DND-41 (cell line): ENCODE results near the gene PTPN3.

ENCODE experiments used
- CTCF ChIP-seq: IDR thresholded peaks from 2 replicates; pipeline ENCODE4 v1.5.1; 2012; ENCODE audit warnings: borderline replicate concordance, low read length, moderate library complexity, mild to moderate bottlenecking; ENCODE audit not compliant: poor library complexity, severe bottlenecking; ENCODE audit errors: extremely low read depth
- EZH2 ChIP-seq: IDR thresholded peaks from 3 replicates; pipeline ENCODE4 v1.6.1; 2012; ENCODE audit warnings: borderline replicate concordance, low read depth, mild to moderate bottlenecking, moderate library complexity, low read length, inconsistent platforms; ENCODE audit not compliant: severe bottlenecking

- no peak for TF ChIP-seq CTCF
- no peak for TF ChIP-seq EZH2
These were observed 106.9 kb downstream of the PTPN3 start for GRCh38 chr9:109391176-109391575.
